GM21717 (cell line): ENCODE results near the gene WDR62.

Source experiments
- ATAC-seq: cut with Tn5 transposase; IDR thresholded peaks from one replicate; pipeline ENCODE4 v1.9.1; 2021; ENCODE audit warnings: mild to moderate bottlenecking, moderate library complexity; ENCODE audit not compliant: unreplicated experiment

The WDR62 gene

DNA sequence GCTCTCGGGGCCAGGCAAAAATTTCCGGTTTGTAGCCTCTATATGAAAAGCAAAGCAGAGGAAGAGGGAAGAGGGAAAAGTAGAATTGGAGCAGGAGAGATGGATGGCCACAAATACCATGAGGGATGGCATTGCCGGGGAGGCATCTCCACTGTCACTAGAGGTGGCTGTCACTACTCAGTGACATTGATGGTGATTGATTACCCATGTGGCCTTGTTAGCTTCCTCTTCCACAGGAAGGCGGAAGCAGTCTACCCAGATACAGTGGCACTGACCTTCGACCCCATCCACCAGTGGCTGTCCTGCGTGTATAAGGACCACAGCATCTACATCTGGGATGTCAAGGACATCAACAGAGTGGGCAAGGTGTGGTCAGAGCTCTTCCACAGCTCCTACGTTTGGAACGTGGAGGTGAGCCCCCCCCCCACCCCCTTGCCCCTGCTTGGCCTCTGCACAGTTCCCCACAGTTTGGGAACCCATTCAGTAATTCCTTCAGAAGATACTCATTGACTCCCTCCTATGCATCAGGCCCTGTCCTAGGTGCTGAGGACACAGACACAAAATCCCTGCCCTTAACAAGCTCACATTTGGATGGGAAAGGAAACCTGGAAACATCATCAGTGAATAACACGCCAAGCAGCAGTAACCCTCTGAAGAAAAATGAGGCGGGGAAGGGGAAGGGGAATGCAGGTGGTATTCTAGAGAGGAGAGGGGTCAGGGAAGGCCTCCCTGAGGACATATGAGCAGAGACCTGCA, 18.6 kb downstream of the WDR62 start:
- no peak for ATAC-seq

DNA sequence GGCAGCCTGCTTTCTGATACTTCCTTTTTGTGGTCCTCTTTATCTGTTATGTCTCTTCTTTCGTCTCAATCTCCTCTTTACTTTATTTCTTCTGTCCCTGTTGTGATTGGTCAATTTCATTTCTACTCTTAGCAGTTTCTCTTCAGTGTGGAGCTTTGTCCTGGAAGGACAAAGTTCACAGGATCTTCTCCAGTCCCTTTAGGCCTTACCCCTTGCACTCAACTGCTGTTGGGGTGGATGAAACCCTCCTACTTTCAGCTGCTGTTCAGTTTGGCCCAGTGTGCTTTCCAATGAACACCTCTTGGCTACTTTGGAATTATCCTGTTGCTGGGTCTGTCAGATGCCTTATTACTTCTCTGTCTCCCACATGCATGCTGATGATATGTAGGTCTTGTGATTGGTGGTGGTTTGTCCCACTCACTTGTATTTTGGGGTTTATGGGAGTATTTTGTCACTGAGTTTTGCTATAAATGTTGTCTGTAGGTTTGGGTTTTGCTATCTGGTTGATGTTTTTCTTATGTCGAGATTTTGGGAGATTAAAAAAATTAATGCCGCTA, 24.8 kb downstream of the WDR62 start:
- no peak for ATAC-seq

DNA sequence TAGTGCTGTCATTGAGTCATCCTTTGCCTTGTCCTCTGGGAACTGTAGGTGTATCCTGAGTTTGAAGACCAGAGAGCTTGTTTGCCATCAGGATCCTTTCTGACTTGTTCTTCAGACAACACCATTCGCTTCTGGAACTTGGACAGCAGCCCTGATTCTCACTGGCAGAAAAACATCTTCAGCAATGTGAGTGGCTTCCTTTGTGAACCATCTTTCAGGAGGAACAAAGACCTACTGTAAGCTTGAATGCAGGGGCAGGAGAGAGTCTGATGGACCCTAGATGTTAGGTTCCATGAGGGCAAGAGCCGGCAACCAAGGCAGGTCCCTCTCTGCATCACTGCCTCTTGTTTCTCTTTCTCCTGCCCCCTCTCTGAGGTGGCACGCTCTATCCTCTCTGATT, 26.7 kb downstream of the WDR62 start:
- no peak for ATAC-seq

DNA sequence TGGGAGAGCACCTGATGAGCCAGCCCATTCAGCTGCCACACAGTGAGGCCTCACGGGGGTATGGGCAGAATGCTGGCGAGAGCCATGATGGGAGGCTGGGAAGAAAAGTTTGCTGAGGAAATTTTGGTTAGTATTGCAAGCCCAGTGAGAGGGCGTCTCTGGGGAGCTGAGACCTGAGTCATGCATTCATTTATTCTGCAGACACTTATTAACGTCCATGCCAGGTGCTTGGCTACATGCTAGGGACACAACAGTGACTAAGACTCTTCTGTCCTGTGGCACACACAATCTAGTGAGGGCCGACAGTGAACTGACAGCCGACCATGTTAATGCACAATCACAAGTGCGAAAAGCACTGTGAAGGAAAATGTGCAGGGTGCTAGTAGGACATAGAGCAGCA, 27.2 kb downstream of the WDR62 start:
- no peak for ATAC-seq

DNA sequence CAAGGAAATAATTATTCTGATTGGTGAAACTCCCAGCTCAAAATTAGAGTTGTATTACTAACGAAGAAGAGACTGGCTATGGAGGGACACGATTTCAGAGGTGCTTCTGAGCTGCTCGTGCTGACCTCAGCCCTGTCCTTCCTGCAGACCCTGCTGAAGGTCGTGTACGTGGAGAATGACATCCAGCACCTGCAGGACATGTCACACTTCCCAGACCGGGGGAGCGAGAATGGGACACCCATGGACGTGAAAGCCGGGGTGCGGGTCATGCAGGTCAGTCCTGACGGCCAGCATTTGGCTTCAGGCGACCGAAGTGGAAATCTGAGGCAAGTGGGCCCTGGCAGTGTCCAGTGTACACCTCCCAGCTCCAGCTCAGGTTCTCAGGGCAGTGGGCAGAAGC, 28.2 kb downstream of the WDR62 start:
- no peak for ATAC-seq

DNA sequence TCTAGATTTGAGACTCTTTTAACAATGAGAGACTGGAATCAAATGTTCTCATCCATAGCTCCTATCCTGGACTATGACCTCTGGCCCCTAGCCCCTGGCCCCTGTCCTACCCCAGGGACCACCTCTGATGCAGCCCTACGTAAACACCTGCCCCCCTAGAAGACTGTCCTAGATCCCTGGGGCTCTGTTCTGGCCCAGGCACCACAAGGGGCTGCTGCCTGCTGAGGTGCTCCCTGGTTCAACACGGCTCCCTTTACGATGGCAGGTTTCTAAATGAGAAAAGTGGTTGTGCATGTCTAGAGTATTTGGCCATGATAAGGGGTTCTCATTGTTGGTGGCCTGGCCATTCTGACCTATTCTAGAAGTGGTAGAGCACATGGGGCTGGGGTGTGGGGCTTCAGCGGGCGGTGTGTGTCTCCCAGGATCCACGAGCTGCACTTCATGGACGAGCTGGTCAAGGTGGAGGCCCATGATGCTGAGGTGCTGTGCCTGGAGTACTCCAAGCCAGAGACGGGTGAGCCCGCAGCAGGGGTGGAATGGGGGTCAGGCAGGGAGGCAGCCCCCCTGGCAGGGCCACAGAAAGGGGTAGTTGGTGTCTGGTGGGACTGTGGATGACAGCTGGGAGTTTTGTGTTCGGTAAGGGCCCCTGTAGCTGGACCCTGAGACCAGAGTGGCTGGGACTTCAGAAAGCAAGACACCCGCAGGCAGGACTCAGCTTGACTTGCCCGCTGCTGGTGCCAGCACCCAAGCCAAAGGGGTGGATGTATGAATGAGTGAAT, 29.7 kb downstream of the WDR62 start:
- no peak for ATAC-seq

DNA sequence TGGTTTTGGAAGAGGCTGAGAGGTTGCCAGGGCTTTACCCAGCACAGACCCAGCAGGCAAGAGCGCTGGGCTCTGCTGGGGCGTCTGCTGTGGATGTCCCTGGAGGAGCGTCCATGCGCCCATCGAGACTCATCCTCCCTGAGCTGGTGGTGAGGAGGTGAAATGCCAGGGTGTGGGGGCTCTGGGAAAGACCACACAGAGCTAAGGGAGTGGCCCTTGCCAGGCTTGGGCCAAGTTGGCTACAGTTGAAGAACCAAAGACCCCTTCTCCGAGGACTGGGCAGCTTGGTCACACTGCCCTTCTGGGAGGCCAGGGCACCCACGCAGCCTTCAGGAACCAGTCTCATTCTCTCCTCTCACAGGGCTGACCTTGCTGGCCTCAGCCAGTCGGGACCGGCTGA, 31.6 kb downstream of the WDR62 start:
- no peak for ATAC-seq

DNA sequence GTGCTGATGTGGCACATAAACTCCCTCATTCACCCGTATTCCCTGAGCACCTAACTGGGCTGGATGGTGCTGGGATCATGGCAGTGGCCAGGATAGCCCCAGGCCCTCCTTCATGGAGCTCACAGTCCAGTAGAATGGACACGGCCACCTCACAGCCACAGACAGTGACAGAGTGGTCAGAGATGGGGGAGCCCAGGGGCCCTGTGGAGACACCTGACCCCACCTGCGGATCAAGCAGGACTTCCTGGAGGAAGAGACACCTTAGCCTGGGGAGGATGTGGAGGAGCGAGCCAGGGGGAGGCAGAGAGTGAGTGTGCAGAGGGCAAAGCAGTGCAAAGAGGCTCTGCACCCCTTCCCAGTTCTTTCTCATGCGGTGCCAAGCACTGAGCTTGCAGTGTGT, 35.1 kb downstream of the WDR62 start:
- no peak for ATAC-seq

DNA sequence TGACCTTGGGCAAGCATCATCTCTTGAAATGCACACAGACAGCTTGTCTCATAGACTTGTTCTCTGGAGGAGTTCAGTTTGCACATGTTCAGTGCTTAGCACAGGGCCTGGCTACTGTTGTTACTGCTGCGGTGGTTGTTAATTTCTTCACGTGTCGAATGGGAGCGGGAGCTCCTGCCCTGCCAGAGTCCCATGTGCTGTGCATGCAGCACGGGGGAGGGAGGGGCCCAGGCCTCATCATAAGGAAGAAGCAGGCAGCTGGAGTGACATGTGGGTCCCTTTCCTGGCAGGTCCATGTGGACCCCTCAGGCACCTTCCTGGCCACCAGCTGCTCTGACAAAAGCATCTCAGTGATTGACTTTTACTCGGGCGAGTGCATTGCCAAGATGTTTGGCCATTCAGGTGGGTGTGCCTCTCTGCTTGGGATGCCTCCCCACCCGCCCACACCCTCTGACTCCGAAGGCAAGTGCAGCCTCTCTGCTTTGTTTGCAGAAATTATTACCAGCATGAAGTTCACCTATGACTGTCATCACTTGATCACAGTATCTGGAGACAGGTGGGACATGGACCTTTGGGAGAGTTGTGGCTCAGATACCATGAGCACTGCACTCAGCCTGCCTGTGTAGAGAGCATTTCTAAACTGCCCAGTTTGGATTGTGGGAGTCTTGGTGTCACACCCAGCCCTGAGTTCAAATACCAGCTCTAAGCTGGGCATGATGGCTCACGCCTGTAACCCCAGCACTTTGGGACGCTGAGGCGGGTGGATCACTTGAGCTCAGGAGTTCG, 36.4 kb downstream of the WDR62 start:
- no peak for ATAC-seq

DNA sequence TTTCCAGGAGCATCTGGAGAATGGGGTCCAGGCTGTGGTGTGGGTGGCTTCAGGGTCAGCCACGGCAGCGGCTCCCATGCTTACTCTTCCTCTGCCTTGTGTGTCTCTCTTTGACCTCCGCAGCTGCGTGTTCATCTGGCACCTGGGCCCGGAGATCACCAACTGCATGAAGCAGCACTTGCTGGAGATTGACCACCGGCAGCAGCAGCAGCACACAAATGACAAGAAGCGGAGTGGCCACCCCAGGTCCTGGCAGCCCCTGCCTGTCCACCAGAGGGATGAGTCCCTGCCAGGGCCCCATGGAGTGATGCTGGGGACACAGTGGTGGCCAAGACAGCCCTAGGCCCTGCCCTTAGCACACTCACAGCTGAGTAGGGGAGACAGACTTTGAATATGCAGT, 37.9 kb downstream of the WDR62 start:
- ATAC-seq = no peak

DNA sequence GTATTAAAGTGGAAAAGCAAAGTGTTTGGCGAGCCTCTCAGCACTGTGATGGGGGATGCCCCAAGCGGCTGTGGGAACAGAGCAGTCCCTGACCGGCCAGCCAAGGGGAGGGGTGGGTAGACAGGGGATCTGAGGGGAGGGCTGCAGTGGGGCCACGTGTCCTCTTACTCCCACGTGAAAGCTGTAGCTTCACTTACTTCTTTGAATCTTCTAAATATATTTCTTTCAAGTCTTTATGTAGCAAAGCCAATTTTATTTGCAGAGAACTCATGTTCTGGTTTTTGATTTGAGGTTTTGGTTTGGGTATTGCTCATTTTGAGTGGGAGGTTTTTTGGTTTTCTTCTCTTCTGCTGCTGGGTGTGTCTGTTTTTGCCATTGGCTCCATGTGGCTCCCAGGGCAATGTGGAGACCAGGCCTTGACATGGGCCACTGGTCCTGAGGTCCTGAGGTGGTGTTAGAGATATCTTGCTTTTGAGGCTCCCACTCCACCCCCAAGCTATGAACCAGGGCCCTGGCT, 38.5 kb downstream of the WDR62 start:
- no peak for ATAC-seq

DNA sequence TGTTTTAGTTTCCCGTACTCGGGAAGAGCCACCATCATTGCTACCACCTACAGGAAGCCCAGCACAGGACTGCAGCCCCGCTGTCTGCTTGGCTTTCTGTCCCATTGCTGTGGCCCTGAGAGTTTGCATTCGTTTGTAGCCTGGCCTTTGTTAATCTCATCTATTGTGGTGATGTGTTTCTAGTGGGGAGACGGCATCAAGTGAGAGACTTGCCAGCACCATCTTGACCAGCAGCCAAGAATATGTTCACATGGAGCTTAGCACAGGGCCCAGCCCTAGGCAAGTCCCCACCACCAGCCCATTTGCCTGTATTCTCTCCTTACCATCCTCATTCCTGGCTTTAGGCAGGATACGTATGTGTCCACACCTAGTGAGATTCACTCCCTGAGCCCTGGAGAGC, 39.0 kb downstream of the WDR62 start:
- ATAC-seq = no peak

DNA sequence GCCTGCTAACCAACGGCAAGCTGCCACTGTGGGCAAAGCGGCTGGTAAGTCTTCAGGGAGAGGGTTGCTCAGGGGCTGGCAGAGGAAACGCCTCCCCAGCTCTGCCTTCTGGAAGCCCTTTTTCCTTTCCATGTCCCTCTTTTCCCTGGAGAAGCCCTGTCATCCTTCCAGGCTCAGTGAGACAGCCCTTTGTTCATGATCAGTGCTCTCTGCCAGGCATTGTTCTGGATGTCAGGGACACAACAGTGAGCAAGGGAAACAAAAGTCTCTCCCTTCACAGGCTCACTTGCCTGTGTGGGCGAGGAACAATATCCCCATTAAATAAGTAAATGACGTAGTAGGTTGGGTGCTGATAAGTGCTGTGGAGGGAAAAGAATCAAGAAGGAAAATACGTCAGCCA, 42.3 kb downstream of the WDR62 start:
- ATAC-seq = no peak

DNA sequence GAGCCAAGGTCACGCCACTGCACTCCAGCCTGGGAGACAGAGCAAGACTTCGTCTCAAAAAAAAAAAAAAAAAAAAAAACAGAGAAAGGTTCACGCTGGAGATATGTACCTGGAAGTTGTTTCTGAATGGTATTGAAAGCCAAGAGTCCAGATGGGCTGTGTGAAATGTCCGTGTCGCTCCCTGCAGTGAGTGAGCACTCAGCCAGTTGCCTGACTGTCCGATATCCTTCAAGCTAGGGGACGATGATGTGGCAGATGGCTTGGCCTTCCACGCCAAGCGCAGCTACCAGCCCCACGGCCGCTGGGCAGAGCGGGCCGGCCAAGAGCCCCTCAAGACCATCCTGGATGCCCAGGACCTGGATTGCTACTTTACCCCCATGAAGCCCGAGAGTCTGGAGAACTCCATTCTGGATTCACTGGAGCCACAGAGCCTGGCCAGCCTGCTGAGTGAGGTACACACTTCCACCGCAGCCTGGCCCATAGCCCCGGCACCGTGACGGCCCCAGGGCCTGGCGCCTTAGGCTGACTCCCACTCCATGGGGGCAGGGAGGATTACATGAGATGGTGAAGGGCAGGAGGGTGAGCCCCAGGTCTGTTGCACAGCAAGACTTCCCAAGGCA, 44.6 kb downstream of the WDR62 start:
- ATAC-seq = no peak

DNA sequence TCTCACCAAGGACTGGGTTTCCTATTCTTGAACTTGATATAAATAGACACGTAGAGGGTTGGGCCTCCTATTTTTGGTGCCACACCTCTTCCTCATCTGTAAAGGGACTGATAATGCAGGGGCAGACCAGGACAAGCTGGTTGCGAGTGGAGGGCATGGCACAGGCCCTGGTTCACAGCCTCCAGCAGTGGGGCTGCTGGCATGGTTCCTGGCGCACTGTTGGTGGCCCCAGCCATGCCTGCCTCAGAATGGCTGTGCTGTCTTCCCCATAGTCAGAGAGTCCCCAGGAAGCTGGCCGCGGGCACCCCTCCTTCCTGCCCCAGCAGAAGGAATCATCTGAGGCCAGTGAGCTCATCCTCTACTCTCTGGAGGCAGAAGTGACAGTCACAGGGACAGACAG, 45.8 kb downstream of the WDR62 start:
- no peak for ATAC-seq

DNA sequence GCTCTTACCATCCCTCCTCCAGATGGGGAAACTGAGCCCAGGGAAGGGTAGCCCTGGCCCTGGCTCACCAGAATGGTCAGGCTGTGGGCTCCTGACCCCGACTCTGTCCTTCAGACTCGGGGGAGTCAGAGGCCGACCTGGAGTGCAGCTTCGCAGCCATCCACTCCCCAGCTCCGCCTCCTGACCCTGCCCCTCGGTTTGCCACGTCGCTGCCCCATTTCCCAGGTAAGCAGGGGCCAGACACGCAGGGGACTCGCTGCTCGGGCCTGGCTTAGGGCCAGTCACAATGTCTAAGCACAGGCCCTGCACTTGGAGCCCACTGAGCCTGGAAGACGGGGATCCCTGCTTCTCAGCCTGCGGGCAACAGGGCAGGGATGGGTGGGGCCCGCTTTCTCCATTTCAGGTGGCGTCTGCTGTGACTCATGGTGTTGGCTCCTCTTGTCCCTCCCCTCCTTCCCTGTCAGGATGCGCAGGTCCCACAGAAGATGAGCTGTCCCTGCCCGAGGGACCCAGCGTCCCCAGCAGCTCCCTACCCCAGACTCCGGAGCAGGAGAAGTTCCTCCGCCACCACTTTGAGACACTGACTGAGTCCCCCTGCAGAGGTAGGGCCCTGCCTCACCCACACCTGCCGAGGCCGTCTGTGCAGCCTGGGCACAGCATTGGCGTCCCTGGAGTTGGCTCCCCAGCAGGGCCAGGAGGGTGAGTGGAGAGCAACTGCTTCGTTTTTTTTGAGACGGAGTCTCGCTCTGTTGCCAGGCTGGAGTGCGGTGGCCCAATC, 47.0 kb downstream of the WDR62 start:
- no peak for ATAC-seq

DNA sequence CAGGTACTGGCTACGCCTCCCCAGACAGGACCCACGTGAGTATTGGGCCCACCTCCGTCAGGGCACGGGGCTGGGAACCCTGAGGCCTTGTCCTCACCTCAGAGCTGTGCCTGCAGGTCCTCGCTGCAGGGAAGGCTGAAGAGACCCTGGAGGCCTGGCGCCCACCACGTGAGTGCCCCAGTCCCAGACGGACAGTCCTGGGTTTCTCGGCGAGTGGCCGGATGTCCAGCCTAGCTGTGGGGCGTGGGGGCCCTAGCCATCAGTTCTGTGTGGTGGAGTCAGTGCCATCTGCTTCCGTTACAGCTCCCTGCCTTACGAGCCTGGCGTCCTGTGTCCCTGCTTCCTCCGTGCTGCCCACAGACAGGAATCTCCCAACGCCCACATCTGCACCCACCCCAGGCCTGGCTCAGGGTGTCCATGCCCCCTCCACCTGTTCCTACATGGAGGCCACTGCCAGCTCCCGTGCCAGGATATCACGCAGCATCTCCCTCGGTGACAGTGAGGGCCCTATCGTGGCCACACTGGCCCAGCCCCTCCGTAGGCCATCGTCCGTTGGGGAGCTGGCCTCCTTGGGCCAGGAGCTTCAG, 48.4 kb downstream of the WDR62 start:
- ATAC-seq = no peak

DNA sequence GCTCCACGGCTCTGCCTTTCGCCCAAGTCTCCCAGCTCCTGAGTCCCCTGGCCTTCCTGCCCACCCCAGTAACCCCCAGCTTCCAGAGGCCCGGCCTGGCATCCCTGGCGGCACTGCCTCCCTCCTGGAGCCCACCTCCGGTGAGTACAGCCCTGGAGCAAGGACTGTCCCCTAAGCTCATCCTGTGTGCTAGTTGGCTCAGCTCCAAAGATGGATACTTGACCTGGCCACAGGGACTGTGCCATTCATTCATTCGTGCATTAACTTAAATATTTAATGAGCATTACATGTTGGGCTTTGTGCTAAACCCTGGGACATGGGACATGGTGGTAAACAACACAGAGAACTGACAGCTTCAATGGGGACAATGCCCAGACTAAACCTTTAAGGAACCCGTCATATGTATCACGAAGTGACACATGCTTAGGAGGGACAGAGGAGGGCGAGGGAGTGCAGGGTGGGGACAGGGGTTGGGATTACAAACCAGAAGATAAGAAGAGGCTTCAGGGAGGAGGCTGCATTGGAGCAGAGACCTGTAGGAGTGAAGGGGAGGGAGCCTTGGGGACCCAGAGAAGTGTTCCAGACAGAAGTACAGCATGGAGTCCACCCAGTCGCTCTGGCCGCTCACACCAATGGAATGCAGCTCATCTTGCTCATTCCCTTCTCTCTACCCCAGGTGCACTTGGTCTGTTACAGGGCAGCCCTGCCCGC, 49.3 kb downstream of the WDR62 start:
- no peak for ATAC-seq

DNA sequence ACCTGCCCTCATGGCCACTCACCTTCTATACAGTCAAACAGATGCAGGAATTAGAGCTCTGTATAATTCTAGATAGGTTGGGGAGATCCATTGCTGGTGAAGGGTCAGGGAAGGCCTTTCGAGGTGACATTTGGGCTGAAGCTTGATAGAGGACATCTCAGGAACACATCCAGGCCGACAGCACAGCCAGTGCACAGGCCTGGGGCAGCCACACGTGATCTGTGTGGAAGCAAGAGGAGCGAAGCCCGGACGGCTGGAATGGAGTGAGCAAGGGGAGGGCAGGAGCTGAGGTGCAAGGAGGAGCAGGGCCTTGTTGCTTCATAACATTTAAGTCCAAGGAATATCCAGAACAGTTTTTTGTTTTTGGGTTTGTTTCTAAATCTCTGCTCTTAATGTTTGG, 51.7 kb downstream of the WDR62 start:
- no peak for ATAC-seq
